OCI-M2 (cell line): Measurements from ENCODE around the gene CD48.
A peak's percentile ranks its signal among the peaks of the same experiment; 100 is the strongest.
"Not testable (repeated sequence)": the region's sequence is repeated elsewhere in the genome, so short reads cannot be mapped to it uniquely, and the experiment has no call there.

ENCODE experiments used
- DNase-seq: peaks from one replicate; lab custom pipeline; 2025; ENCODE audit not compliant: unreplicated experiment; lab: John Stamatoyannopoulos, UW

Gene CD48

DNA sequence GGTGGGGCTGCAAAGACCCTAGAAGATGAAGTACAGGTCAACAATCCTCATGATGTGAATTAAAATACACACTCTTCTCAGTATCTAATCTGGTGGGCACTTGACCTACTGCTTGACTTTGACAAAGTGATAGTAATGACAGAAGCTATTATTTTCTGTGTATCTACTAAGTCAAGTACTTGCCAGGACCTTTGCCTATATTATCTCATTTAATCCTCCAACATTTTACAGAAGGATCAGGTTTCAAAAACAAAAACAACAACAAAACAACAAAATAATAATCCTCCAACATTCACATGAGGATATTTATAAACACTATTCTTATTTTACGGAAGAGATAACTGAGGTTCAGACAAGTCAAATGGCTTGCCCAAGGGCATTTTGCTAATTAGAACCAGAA lies 4.4 kb upstream of the CD48 start:
- DNase-seq, result no peak

- DNase-seq, result not testable (repeated sequence)
Measured at GRCh38 chr1:160714034-160714648, 2.5 kb upstream of the CD48 start.

DNA sequence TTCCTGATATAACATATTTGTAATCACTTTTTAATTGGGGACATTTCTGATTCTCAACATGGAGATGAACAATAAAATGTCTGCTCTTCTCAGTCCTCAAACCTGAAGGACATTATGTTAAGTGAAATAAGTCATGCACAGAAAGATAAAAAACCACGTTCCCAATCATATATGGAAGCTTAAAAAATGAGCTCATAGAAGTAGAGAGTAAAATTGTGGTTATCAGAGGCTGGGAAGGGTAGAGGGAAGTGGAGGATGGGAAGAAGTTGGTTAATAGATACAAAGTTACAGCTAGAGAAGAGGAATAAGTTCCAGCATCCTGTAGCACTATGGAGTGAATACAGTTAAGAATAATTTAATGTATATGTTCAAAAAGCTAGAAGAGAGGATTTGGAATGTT lies 1.5 kb upstream of the CD48 start:
- no peak for DNase-seq

- DNase-seq, result not testable (repeated sequence)
Measured at GRCh38 chr1:160712525-160713080, 981 bp upstream of the CD48 start.

DNA sequence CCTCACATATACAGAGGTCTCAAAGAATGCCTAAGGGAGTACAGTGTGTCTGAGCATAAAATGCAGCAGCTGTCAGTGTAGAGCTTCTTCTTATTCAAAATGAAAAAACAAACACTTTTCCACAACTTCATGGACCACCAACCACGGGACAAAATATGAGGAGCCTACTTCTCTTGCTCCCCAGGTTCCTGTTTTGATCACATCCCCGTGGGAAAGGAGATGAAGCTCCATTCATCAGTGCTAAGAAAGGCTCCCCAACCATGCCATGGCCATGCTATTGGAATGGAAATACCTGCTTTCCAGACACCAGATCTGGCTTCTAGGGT lies 383 bp downstream of the CD48 start:
- no peak for DNase-seq

- no peak for DNase-seq
Measured at GRCh38 chr1:160710517-160711252, 937 bp downstream of the CD48 start.

DNA sequence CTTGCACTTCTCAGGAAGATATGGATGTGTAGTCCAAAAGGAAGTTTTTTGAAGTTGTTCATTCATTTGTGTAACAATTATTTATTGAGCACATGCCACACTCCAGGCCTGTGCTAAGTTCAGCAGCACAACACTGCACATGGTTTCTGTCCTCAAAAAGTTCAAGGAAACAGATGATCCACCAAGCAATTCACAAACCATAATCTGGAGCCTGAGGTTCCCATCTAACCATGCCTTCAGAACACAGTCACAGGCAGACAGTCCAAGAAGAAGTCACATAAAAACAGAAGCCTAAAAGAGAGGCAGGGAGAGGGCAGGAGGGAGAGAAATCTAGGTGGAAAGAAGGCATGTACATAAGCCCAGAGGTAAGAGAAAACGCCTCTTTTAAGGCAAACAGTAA lies 1.9 kb downstream of the CD48 start:
- DNase-seq, result no peak

- no peak for DNase-seq
Measured at GRCh38 chr1:160708801-160709200, 2.8 kb downstream of the CD48 start.

DNA sequence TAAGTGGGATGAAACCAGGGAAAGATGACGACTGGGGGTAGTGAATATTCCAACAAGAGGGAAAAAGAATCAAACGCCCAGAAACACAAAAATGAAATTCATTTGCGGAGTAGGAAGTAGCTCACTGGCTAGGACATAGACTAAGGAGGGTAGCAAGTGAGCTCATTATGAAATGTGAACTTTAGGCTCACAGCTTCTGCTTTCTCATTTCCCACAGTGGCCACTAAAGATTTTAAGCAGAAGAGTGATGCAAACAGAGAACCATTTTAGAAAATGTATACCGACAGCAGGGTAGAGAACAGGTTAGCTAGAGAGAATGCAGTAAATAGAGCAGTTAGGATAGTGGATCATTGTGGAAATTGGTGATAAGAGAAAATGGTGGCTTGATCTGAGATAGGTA lies 3.5 kb downstream of the CD48 start:
- no peak for DNase-seq

DNA sequence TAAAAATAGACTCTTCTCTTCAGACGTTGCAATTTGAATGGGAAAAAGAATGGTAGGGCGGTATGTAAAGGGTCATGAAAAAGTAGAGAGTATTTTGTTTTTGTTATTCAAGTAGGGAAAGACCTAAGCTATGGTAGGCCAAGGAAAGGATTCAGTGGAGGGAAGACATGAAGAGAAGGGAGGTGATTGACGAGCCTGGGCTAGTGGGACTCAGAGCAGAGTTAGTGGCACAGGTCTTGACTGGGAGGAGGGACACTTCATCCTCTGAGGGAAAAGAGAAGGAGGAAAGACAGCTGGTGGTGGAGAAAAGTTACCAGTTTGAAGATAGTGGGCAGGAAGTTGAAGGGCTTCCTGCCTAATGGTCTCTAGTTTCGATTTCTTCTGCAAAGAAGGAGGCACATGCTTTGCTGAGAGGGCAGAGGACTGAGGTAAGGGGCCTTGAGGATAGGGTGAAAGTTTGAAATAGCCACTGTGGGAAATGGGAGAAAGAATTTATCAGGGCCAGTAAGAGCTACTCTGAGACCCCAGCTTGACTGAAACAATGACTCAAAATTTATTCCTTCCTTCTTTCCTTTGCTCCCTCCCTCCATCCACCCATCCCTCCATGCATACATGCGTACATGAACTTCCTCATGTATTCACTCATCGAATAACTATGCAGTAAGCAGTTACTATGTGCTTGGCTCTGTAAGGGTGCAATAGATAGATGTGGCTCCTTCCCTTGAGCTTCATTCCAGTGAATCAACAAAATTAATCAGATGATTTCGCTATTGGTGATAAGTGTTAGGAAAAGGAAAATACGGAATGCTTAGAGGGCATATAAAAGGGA lies 4.2 kb downstream of the CD48 start:
- DNase-seq, result no peak

GRCh38 chr1:160706526-160707235 lies 4.9 kb downstream of the CD48 start:
- no peak for DNase-seq

GRCh38 chr1:160705742-160706141 lies 5.9 kb downstream of the CD48 start:
- DNase-seq, result no peak

- DNase-seq, result not testable (repeated sequence)
Measured at GRCh38 chr1:160705212-160705621, 6.4 kb downstream of the CD48 start.

DNA sequence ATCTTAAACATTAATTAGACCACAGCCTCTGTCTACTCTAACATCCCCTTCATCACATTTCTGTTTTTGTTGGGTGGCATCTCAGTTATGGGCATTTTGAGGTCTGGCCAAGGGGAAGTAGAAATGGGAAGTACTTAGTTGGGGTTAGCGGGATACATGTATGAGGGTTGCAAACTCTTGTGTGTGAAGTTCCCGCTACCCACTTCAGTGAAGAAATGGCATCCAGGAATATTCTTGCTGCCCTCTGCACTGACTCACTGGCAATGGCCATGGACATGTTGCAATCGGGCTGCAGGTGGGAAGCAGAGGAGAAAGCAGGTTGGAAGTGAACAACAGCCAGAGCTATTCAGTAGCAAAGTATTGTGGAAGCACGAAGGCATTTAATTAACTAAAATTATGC lies 7.4 kb downstream of the CD48 start:
- no peak for DNase-seq

GRCh38 chr1:160702100-160702499 lies 9.5 kb downstream of the CD48 start:
- no peak for DNase-seq

GRCh38 chr1:160692390-160692789 lies 19.2 kb downstream of the CD48 start:
- DNase-seq, result not testable (repeated sequence)

GRCh38 chr1:160685266-160685665 lies 26.4 kb downstream of the CD48 start:
- DNase-seq, result no peak

- no peak for DNase-seq
Measured at GRCh38 chr1:160682983-160683865, 28.4 kb downstream of the CD48 start.

- DNase-seq, result no peak
Measured at GRCh38 chr1:160681891-160682140, 29.8 kb downstream of the CD48 start.

DNA sequence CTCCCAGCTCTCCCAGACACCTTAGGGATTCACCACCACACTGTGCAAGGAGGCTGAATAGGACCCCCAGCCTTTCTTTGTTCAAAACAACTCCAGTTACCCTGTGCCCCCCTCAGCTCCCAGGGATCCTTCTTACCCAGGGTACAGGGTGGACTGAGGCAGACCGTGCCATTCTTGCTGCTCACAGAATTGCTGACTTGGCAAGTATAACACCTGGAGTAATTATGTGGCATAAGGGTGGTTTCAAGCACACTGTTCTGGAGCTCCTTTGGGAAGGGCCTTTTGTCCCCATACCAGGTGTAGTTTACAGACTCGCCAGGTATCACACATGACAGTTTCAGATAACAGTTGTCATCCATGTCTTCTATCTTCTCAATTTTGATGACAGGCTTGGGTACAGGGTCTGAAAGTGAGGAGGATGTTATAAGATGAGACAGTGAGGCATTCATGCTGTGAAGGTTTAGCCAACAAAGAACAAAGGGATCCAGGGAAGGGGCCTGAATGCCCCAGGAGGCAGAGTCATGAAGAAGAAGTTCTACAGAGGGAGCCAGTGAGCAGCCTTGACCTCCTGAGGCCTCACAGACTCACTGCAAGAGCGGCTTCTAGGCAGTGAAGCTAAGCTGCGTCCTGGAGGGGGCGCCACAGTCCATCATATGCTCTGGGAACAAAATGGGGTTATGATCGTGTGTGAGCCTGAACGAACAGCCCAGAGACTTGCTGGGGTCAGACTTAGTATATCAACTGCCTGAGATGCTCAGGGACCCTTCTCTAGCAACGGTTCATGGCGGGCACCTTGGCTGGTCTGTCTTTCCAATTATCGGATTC lies 30.3 kb downstream of the CD48 start:
- peak; percentile 43 for DNase-seq
